HepG2 (cell line): Measurements from ENCODE around the gene ZC3H4. TPM values are rescaled to one million over a fixed set of nuclear protein-coding genes. Genes with fewer than 3 reads are reported as not detected.

Experiments
- GPN1 ChIP-seq: sonication (generic); formaldehyde crosslinking; IDR thresholded peaks from 2 replicates; pipeline ENCODE4 v1.5.1; 2020; ENCODE audit warnings: missing genetic modification reagents, borderline replicate concordance
- GTF2F1 ChIP-seq: fragments of 150-350 bp; IDR thresholded peaks from 2 replicates; pipeline ENCODE4 v1.6.1; 2014; ENCODE audit warnings: low read length
- HMGXB3 ChIP-seq: sonication (generic); formaldehyde crosslinking; IDR thresholded peaks from 2 replicates; pipeline ENCODE4 v1.4.0; 2020; ENCODE audit warnings: missing genetic modification reagents, borderline replicate concordance
- HNF4A ChIP-seq: sonication (generic); formaldehyde crosslinking; IDR thresholded peaks from 2 replicates; pipeline ENCODE4 v1.4.0; 2020; ENCODE audit warnings: missing genetic modification reagents
- KDM2A ChIP-seq: sonication (generic); formaldehyde crosslinking; IDR thresholded peaks from 2 replicates; pipeline ENCODE4 v1.4.0; 2020; ENCODE audit warnings: low read depth, missing genetic modification reagents, borderline replicate concordance
- RARG ChIP-seq: sonication (generic); formaldehyde crosslinking; IDR thresholded peaks from 2 replicates; pipeline ENCODE4 v1.4.0; 2020; ENCODE audit warnings: low read depth, mild to moderate bottlenecking, missing genetic modification reagents
- SAP130 ChIP-seq: IDR thresholded peaks from 2 replicates; pipeline ENCODE4 v1.6.1; 2016; ENCODE audit warnings: low read depth
- SKIL ChIP-seq: sonication (generic); formaldehyde crosslinking; IDR thresholded peaks from 2 replicates; pipeline ENCODE4 v1.8.0; 2022; ENCODE audit warnings: missing genetic modification reagents, mild to moderate bottlenecking, moderate library complexity, borderline replicate concordance
- SRSF9 ChIP-seq: fragments of 200-400 bp; formaldehyde crosslinking; IDR thresholded peaks from 2 replicates; pipeline ENCODE4 v1.6.1; 2018; ENCODE audit warnings: borderline replicate concordance, mild to moderate bottlenecking, low read depth, low read length; ENCODE audit not compliant: insufficient read depth, poor library complexity, severe bottlenecking
- TBX2 ChIP-seq: sonication (generic); formaldehyde crosslinking; IDR thresholded peaks from 2 replicates; pipeline ENCODE4 v1.5.0; 2020; ENCODE audit warnings: missing genetic modification reagents, mild to moderate bottlenecking, borderline replicate concordance
- ZNF263 ChIP-seq: sonication (generic); formaldehyde crosslinking; IDR thresholded peaks from 2 replicates; pipeline ENCODE4 v1.4.0; 2020; ENCODE audit warnings: missing genetic modification reagents
- ZNF281 ChIP-seq: sonication (generic); formaldehyde crosslinking; IDR thresholded peaks from 2 replicates; pipeline ENCODE4 v1.4.0; 2020; ENCODE audit warnings: missing genetic modification reagents, borderline replicate concordance
- ZNF329 ChIP-seq: sonication (generic); formaldehyde crosslinking; IDR thresholded peaks from 2 replicates; pipeline ENCODE4 v1.9.0; 2021; ENCODE audit warnings: low read depth, mild to moderate bottlenecking, missing genetic modification reagents
- ZNF44 ChIP-seq: sonication (generic); formaldehyde crosslinking; IDR thresholded peaks from 2 replicates; pipeline ENCODE4 v1.5.1; 2020; ENCODE audit warnings: mild to moderate bottlenecking, missing genetic modification reagents
- polyA plus RNA-seq, 8 experiments: library from polyadenylated mRNA; depleted of rRNA in 3 of 8; stranded (reverse) in 7 of 8; unstranded in 1 of 8; fragments of >200 nt; fragmentation: Illumina TruSeq in 4 of 8; extraction: Trizol in 4 of 8; gene quantifications; 2 replicates each; pipeline versions ENCODE4 v1.2.1 to v1.2.3, GENCODE V29; 2011 to 2016; ENCODE audit warnings: low read depth in 4 of 8, missing spikeins in 1 of 8, mixed read lengths in 1 of 8; ENCODE audit not compliant: insufficient read depth in 1 of 8
- total RNA-seq, 5 experiments: library from RNA; depleted of rRNA; stranded (reverse); fragments of >200 nt; fragmentation: Illumina TruSeq; extraction: Trizol; gene quantifications; 2 replicates each; pipeline ENCODE4 v1.2.3, GENCODE V29; 2016; ENCODE audit warnings: low read depth in 1 of 5

ZC3H4 gene
- total and polyA plus RNA-seq, 2 of the 13 experiments (the other 11 are each of a cell fraction or from before 2014, with no cell fraction given) = 1.8 to 10.7 TPM

- TF ChIP-seq HMGXB3 (CRISPR knock-in tag) (no peak), GTF2F1 (no peak), HNF4A (CRISPR knock-in tag) (peak; percentile 84), ZNF281 (CRISPR knock-in tag) (peak; percentile 32; the same call in 1 of the 2 replicates), KDM2A (CRISPR knock-in tag) (peak; percentile 17; the same call in 1 of the 2 replicates), RARG (CRISPR knock-in tag) (no peak), SRSF9 (no peak), ZNF263 (CRISPR knock-in tag) (no peak), SKIL (CRISPR knock-in tag) (0 out of 2 replicates have a peak, but pooled peaks have one; percentile 29), ZNF44 (CRISPR knock-in tag) (no peak), GPN1 (CRISPR knock-in tag) (no peak), TBX2 (peak; percentile 53; the same call in 1 of the 2 replicates), ZNF329 (CRISPR knock-in tag) (no peak), SAP130 (peak; percentile 62; the same call in 1 of the 2 replicates)
These were observed 18.8 kb downstream of the ZC3H4 start (continued) for GRCh38 chr19:47094557-47095475.
